GM19035 (cell line): ENCODE data around the gene ZSWIM8.
"Not testable (repeated sequence)": the region's sequence is repeated elsewhere in the genome, so short reads cannot be mapped to it uniquely, and the experiment has no call there.

Experiments
- ATAC-seq: cut with Tn5 transposase; IDR thresholded peaks from one replicate; pipeline ENCODE4 v1.9.1; 2021; ENCODE audit not compliant: unreplicated experiment

The ZSWIM8 gene

GRCh38 chr10:73773152-73773879, 12.1 kb upstream of the ZSWIM8 start:
- ATAC-seq: peak; percentile 1

GRCh38 chr10:73774637-73775036, 10.8 kb upstream of the ZSWIM8 start:
- ATAC-seq: no peak

- ATAC-seq: no peak
Observed at GRCh38 chr10:73779018-73779417, 6.4 kb upstream of the ZSWIM8 start.

DNA sequence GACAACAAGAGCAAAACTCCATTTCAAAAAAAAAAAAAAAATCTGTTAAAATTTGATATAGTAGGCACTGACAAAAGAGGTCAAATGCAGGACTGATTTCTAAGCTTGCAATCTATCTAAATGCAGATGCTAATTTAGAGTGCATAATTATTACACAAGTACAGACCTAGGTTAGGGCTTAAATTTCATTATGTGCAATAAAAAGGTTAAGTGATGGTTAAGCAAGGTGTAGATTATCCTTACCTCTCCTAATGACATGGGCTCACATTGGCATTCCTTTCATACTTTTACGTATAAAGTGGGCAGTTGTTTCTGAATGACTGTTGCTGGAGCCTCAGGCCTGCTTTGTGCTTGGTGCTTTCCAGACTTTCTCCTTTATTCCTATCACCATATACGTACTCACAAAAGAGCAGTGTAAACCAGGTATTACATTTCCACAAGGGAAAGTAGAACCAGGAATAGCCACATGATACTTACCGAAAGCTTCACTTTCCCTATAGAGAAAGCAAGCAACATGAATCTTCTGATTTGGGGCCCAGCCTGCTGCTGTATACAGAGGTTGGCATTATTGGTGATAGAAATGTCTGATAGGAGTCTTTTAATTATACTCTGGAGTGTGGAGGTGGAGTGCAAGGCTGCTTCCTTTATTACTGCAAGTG, 5.7 kb upstream of the ZSWIM8 start:
- no peak for ATAC-seq

GRCh38 chr10:73780301-73780700, 5.1 kb upstream of the ZSWIM8 start:
- ATAC-seq: no peak

GRCh38 chr10:73780966-73781365, 4.4 kb upstream of the ZSWIM8 start:
- ATAC-seq: no peak

DNA sequence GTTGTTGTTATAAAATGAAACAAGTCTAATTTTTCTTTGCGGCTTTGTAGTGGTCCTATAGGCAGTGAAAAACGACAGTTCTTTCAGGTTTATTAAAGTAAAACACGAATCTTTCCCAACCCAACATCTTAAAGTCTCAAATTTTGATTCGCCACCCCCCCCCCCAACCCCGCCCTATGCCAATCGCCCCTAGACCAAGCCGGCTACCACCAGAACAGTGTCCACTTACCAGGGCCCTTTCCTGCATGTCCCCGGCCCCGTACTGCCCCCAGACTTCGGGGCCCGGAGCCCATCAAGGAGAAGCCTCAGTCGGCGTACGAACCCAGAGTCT, 3.9 kb upstream of the ZSWIM8 start:
- ATAC-seq: no peak

- peak; percentile 52 for ATAC-seq
Observed at GRCh38 chr10:73781879-73782748, 3.3 kb upstream of the ZSWIM8 start, which contains the start of gene CHCHD1. Gene CHCHD1, plus strand, starts transcription at chr10:73782048. Its CDS starts 28 bp downstream, at chr10:73782076.

- no peak for ATAC-seq
Observed at GRCh38 chr10:73782749-73783085, 2.7 kb upstream of the ZSWIM8 start.

DNA sequence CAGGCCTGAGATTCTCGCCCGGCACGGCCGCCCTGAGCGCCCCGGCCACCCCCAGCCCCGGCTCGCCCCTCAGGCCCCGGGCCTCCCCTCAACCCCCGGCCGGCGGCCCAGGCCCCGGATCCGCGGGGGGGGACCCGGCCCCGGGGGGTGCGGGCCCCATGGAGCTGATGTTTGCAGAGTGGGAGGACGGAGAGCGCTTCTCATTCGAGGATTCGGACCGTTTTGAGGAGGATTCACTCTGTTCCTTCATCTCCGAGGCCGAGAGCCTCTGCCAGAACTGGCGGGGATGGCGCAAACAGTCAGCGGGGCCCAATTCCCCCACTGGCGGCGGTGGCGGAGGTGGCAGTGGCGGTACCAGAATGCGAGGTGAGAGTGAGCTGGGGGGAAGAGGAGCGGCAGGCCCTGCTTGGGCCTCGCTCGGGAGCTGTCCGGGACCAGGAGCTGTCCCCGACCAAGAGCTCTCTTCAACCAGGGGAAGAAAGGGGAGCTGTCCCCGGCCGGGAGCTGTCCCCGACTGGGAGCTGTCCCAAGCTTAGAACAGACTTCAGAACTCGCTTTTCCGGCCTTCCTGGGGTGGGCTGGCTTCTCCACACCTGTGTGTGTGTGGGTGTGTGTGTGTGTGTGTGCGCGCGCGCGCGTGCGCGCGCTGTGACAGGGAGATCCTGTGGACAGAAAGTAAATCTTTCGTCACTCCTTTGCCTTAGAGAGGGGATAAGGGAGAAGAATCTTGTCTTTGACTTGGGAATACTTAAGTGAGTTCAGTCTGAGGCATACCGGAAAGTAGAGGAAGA, 510 bp downstream of the ZSWIM8 start:
- ATAC-seq: peak; percentile 27

DNA sequence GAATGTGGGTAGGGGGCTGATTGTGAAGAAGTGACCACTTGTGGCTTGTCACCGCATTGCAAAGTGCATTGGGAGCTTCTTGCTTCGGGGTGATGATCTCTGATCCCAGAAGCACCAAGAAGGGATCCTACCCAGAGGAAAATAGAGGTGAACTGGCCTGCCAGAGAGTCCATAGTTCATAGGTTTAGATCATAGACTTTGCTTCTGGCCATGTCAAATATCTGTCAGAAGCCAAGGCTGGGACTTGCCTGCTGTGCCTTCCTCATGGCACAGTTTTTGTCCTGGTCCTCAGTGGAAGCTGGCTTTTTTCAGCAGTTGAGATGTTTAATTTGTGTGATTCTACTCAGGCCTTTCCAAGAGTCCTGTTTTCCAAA, 1.1 kb downstream of the ZSWIM8 start:
- no peak for ATAC-seq

GRCh38 chr10:73787031-73787800, 1.8 kb downstream of the ZSWIM8 start:
- not testable (repeated sequence) for ATAC-seq

DNA sequence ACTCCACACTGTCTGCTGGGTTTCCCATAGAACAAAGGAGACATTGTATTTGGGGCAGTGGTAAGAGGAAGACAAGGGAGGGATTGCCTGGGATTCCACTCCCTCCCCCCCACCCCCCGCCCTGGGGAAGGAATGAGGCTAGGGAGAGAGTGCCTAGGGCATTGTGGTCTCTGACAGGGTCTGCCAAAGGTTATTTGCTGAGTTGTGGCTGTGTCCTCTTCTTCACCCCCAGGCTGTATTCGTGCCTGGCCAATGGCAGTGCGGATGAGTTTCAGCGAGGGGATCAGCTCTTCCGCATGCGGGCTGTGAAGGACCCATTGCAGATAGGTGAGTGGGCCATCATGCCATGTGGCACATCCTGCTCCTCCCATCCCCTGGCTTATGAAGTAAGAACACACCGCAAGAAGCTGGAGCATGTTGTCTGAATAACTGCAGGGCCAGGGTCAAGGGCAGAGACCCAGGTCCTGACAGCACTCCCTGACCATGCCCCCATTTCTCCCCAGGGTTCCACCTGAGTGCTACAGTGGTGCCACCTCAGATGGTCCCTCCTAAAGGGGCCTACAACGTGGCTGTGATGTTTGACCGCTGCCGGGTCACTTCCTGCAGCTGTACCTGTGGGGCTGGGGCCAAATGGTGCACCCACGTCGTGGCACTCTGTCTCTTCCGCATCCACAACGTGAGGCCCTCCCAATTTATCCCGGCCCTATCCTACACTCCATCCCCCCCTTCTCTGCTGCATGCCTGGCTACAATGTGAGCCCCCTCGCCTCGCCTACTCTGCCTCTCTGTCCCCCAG, 3.7 kb downstream of the ZSWIM8 start:
- no peak for ATAC-seq

DNA sequence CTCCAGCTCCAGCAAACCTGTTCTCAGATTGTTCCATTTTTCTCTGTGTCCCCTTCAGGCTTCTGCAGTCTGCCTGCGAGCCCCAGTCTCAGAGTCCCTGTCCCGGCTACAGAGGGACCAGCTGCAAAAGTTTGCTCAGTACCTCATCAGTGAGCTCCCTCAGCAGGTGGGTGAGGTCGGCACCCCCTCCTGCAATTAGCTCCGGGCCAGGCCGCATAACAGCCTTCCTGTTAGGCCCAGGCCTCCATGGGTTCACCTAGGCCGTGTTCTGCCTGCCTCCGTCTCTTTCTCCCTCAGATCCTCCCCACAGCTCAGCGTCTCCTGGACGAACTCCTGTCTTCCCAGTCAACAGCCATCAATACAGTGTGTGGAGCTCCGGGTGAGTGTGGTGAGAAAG, 4.3 kb downstream of the ZSWIM8 start:
- ATAC-seq: no peak

DNA sequence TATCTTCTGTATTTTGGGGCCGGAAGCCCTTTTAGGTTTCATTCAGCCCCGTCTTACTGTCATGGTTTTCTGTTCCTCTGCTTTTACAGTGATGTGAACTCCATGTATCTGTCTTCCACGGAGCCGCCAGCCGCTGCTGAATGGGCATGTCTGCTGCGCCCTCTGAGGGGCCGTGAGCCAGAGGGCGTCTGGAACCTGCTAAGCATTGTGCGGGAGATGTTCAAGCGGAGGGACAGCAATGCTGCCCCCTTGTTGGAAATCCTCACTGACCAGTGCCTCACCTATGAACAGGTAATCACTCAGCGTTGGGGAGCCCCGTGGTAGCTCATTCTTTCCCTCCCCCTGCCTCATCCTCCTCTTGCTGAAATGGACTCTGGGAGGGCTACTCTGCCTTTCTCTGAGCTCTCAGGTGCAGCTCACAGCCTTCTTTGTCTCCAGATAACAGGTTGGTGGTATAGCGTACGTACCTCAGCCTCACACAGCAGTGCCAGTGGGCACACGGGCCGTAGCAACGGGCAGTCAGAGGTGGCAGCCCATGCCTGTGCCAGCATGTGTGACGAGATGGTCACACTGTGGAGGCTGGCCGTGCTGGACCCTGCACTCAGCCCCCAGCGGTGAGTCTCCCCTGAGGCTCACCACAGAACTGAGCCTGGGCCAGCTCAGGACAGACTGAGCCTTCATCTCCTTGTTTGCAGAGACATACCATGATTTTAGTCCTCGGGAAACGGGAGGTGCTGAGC, 5.7 kb downstream of the ZSWIM8 start:
- ATAC-seq: no peak

- ATAC-seq: no peak
Observed at GRCh38 chr10:73791871-73792400, 6.5 kb downstream of the ZSWIM8 start.

GRCh38 chr10:73793456-73793855, 8.1 kb downstream of the ZSWIM8 start:
- ATAC-seq: no peak

GRCh38 chr10:73795491-73795890, 10.1 kb downstream of the ZSWIM8 start:
- ATAC-seq: not testable (repeated sequence)

DNA sequence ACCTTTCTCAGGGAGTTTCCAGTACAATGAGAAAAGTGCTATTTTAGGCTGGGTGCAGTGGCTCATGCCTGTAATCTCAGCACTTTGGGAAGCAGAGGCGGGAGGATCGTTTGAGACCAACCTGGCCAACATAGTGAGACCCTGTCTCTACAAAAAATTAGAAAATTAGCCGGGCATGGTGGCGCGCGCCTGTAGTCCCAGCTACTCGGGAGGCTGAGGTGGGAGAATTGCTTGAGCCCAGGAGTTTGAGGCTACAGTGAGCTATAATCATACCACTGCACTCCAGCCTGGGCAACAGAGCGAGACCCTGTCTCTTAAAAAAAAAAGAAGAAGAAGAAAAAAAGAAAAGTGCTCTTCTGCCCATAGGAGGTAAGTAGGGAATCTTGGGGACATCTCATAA, 10.6 kb downstream of the ZSWIM8 start:
- ATAC-seq: not testable (repeated sequence)
